Activated CD8-positive, alpha-beta memory T cell treated with anti-CD3 and anti-CD28 coated beads for 48 hours (primary cell): ENCODE data around the gene NMB.

Experiments used
- DNase-seq, 3 experiments: peaks; one replicate each; pipeline ENCODE4 v3.0.0-alpha.2; 2020; ENCODE audit warnings: low read depth in 2 of 3, low spot score in 2 of 3

NMB gene

DNA sequence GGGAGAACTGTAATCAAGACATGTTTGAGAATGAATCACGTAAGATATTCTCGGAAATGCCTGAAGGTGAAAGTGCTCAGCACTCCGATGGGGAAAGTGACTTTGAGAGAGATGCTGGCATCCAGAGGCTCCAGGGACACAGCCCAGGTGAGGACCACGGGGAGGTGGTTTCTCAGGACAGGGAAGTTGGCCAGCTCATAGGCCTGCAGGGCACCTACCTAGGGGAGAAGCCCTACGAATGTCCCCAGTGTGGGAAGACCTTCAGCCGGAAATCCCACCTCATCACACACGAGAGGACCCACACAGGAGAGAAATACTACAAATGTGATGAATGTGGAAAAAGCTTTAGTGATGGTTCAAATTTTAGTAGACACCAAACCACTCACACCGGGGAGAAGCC is 37.4 kb downstream of the NMB start:
- DNase-seq = no peak

DNA sequence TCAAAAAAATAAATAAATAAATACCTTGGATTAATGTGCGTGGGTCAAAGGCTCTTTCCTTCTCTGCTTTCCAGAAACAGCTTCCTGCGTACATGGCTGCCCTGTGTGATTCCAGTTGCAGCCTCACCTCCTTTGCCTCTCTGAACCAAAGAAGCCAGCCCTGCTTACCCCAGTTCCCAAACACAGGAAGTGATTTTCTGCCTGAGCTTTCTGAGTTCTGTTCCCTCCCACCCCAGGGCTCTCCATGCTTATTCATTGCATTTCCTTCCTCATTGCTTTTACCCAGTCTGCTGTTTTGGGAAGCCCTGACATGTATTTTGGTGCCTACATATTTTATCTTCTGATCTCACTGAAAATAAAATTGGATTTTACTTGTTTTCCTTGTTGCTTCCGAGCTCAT is 41.8 kb downstream of the NMB start:
- DNase-seq = no peak

DNA sequence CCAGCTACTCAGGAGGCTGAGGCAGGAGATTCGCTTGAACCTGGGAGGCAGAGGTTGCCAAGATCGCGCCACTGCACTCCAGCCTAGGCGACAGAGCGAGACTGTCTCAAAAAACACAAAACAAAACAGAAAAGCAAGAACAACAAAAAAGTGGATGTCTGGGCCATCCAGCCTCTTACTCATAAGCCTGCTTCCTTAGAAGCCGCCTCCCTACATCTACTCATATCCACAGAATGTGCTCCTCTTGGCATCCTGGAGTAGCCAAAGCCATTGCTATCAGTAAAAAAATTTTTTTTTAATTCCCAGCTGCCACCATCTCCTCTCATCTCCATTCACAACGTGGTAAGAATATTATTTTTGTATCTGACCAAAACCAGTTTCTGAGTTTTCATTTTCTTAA is 46.4 kb downstream of the NMB start:
- DNase-seq = no peak

DNA sequence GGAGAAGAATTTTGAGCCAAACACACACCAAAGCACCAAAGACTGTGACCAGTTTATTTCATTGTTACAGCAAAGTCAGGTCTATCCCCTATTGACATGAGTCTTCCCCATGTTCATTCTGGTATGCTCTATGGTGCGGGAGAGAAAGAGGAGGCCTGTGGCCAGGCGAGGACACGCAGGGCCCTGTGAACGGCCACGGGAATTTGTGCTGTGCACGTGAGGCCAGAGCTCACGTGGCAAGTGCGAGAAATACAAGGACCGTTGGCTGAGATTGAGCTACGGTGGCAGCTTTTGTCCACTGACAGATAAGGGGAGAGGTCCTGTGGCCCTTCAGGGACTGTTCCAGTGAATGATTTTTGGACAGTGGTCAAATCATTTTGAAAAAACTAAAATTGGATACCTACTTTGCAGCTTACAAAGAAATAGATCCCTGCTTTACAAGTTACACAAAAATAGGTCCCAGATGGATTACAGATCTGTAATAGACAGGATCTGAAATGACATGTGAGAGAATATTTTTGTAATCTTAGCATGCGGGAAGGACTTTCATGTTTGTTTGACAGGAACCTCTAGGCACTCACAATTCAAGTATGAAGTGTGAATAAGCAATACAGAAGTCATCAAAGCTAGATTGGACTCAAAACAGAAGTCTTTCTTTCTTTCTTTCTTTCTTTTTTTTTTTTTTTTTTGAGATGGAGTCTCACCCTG is 48.0 kb downstream of the NMB start:
- no peak for DNase-seq

DNA sequence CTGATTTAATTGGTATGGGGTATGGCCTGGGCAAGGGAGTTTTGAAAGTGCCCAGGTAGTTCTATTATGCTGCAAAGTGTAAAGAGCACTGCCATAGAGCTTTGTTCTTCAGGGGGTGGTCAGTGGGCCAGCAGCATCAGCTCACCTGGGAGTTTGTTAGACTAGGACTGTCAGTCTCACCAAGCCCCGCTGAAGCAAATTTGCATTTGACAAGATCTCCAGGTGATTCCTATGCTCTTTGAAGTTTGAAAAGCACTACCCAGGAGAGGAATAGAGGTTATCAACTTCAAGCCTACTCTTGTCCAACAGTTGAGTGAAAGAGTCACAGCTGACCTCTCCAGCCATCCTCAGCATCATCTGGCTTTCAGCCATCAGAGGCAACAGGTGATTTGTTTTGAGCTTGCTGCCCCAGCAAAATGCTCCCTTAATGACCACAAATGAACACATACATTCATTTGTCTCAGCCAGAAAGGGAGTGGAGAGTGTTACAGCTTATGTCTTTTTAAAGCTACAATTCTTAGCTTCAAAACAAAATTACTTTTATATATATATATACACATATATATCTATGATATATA is 49.2 kb downstream of the NMB start:
- DNase-seq = no peak

DNA sequence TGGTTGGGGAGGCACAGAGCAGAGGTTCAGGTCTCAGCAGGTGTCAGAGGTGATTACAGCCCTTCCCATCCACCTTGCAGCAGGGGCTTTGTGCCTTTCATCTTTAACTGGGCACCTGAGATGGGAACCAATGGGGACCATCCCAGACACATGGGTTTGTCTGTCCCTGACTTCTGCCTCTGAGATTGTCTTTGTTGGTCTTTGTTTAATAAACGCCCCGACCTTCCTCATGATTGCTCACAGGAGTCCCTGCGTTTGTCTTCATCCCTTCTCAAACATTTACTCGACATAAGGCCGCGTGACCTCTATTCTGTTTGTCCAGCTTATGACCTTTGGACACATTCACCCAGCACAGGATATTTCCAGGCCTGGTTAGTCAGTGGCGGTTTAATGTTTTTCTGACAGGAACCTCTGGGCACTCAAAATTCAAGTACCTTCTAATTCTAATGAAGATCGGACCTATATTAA is 51.3 kb downstream of the NMB start:
- no peak for DNase-seq

DNA sequence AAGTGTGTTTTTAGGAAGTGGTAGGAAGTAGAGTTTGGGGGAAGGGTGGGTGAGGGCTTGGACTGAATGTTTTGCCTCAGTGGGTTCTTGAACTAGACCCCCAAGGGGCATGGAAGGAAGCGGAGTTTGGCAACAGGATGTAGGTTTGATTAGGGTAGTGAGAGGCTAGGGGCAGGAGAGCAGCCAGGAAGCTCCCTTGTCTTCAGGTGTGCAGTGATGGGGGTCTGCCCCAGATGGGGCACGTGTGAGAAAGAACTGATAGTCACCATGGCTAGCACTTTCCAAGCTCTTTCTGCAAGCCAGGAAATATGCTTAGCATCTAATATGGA is 52.5 kb downstream of the NMB start:
- DNase-seq = no peak
